Measurements from ENCODE around the gene MBD3L3.
"Not testable (repeated sequence)": the region's sequence is repeated elsewhere in the genome, so short reads cannot be mapped to it uniquely, and the experiment has no call there.

MBD3L3 gene

GRCh38 chr19:7059977-7060376 lies 1.5 kb upstream of the MBD3L3 start:
- DNase-seq = not testable (repeated sequence)

GRCh38 chr19:7056371-7056770 lies 2.1 kb downstream of the MBD3L3 start:
- not testable (repeated sequence) for DNase-seq

GRCh38 chr19:7055679-7056078 lies 2.8 kb downstream of the MBD3L3 start:
- DNase-seq = not testable (repeated sequence)

GRCh38 chr19:7054635-7055368 lies 3.7 kb downstream of the MBD3L3 start:
- DNase-seq = not testable (repeated sequence)

- not testable (repeated sequence) for DNase-seq
These were observed 5.6 kb downstream of the MBD3L3 start for GRCh38 chr19:7052896-7053295.

- DNase-seq = not testable (repeated sequence)
These were observed 7.1 kb downstream of the MBD3L3 start for GRCh38 chr19:7051421-7051820.

GRCh38 chr19:7049021-7049420 lies 9.5 kb downstream of the MBD3L3 start, which contains the start of gene MBD3L2:
TSS of gene MBD3L2 (plus strand) at chr19:7049321. CDS start at chr19:7049374, 53 bp downstream.
- DNase-seq = not testable (repeated sequence)

- DNase-seq = not testable (repeated sequence)
These were observed 16.9 kb downstream of the MBD3L3 start for GRCh38 chr19:7041563-7041962.

GRCh38 chr19:7040079-7040478 lies 18.4 kb downstream of the MBD3L3 start, which contains the start of gene MBD3L4:
TSS of gene MBD3L4 (minus strand) at chr19:7040179. CDS start at chr19:7040144, 35 bp downstream.
- DNase-seq = not testable (repeated sequence)

- DNase-seq = not testable (repeated sequence)
These were observed 28.2 kb downstream of the MBD3L3 start, which contains the start of gene MBD3L5 for GRCh38 chr19:7030278-7030677. TSS of gene MBD3L5 (plus strand) at chr19:7030578. CDS start at chr19:7030612, 34 bp downstream.

- DNase-seq = not testable (repeated sequence)
These were observed 29.7 kb downstream of the MBD3L3 start for GRCh38 chr19:7028790-7029189.

- DNase-seq = not testable (repeated sequence)
These were observed 37.1 kb downstream of the MBD3L3 start, which contains the start of gene MBD3L2B for GRCh38 chr19:7021331-7021730. TSS of gene MBD3L2B (minus strand) at chr19:7021431. CDS start at chr19:7021397, 34 bp downstream.

- no peak for DNase-seq
These were observed 39.6 kb downstream of the MBD3L3 start for GRCh38 chr19:7018828-7019227.

GRCh38 chr19:7013678-7014077 lies 44.8 kb downstream of the MBD3L3 start:
- DNase-seq = no peak

GRCh38 chr19:7010722-7011593 lies 47.5 kb downstream of the MBD3L3 start:
- DNase-seq = no peak

- no peak for DNase-seq
These were observed 50.6 kb downstream of the MBD3L3 start for GRCh38 chr19:7007859-7008258.
